GM18517 (cell line): ENCODE data around the gene GYPC.
A peak's percentile ranks its signal among the peaks of the same experiment; 100 is the strongest.
"Not testable (repeated sequence)": the region's sequence is repeated elsewhere in the genome, so short reads cannot be mapped to it uniquely, and the experiment has no call there.

ENCODE experiments used
- ATAC-seq: cut with Tn5 transposase; IDR thresholded peaks from one replicate; pipeline ENCODE4 v1.9.1; 2021; ENCODE audit warnings: mild to moderate bottlenecking, moderate library complexity; ENCODE audit not compliant: unreplicated experiment

GYPC gene

GRCh38 chr2:126655500-126656430, at the start of gene GYPC:
Gene GYPC (plus strand): TSS chr2:126656158. CDS start chr2:126656264, 106 bp downstream.
- ATAC-seq = peak; percentile 36

- no peak for ATAC-seq
These were observed 41.3 kb upstream of the GYPC start for GRCh38 chr2:126614524-126615227.

GRCh38 chr2:126616606-126617069, 39.3 kb upstream of the GYPC start:
- no peak for ATAC-seq

GRCh38 chr2:126620302-126620701, 35.7 kb upstream of the GYPC start:
- ATAC-seq = no peak

GRCh38 chr2:126623000-126623399, 33.0 kb upstream of the GYPC start:
- ATAC-seq = no peak

GRCh38 chr2:126627643-126628042, 28.3 kb upstream of the GYPC start:
- no peak for ATAC-seq

- ATAC-seq = no peak
These were observed 21.6 kb upstream of the GYPC start for GRCh38 chr2:126634273-126634861.

GRCh38 chr2:126635281-126635680, 20.7 kb upstream of the GYPC start:
- no peak for ATAC-seq

- ATAC-seq = no peak
These were observed 20.2 kb upstream of the GYPC start for GRCh38 chr2:126635736-126636135.

GRCh38 chr2:126637386-126637785, 18.6 kb upstream of the GYPC start:
- ATAC-seq = no peak

- ATAC-seq = no peak
These were observed 17.2 kb upstream of the GYPC start for GRCh38 chr2:126638746-126639145.

- no peak for ATAC-seq
These were observed 16.7 kb upstream of the GYPC start for GRCh38 chr2:126639276-126639675.

- not testable (repeated sequence) for ATAC-seq
These were observed 14.7 kb upstream of the GYPC start for GRCh38 chr2:126641294-126641693.

- no peak for ATAC-seq
These were observed 13.9 kb upstream of the GYPC start for GRCh38 chr2:126642031-126642430.

GRCh38 chr2:126643431-126643830, 12.5 kb upstream of the GYPC start:
- no peak for ATAC-seq

- ATAC-seq = no peak
These were observed 12.0 kb upstream of the GYPC start for GRCh38 chr2:126643972-126644371.

- peak; percentile 84 for ATAC-seq
These were observed 11.2 kb upstream of the GYPC start for GRCh38 chr2:126644630-126645191.

GRCh38 chr2:126645211-126645618, 10.7 kb upstream of the GYPC start:
- ATAC-seq = peak; percentile 43

- no peak for ATAC-seq
These were observed 9.9 kb upstream of the GYPC start for GRCh38 chr2:126646026-126646425.

- not testable (repeated sequence) for ATAC-seq
These were observed 8.1 kb upstream of the GYPC start for GRCh38 chr2:126647714-126648344.

- ATAC-seq = not testable (repeated sequence)
These were observed 7.6 kb upstream of the GYPC start for GRCh38 chr2:126648345-126648786.
